Measurements from ENCODE around the gene DENND4B.

DNA sequence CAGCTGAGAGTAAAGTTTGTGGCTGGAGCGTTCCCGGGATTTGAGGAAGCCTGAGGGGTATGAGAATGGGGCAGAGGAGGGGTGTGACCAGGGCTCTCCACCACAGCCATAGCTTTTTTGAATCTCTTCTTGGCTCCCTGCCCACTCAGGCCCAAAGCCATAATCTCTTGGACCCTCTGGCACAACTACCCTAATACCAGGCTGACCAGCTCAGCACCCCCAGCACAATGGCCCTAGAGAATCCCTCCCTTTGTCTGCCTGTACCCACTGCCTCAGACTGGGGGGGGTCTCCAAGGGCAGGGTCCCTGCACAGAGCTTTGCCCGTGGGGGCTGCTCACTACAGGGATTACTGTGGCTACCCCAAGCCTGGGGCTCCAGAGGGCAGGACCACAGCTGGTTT is 7.5 kb downstream of the DENND4B start:
- TF ChIP-seq EZH2 (IDR thresholded peaks at IDR 0.05; ENCODE audit: borderline replicate concordance, low read depth, low read length, poor library complexity, severe bottlenecking): no peak
- TF ChIP-seq, protein P1, sequence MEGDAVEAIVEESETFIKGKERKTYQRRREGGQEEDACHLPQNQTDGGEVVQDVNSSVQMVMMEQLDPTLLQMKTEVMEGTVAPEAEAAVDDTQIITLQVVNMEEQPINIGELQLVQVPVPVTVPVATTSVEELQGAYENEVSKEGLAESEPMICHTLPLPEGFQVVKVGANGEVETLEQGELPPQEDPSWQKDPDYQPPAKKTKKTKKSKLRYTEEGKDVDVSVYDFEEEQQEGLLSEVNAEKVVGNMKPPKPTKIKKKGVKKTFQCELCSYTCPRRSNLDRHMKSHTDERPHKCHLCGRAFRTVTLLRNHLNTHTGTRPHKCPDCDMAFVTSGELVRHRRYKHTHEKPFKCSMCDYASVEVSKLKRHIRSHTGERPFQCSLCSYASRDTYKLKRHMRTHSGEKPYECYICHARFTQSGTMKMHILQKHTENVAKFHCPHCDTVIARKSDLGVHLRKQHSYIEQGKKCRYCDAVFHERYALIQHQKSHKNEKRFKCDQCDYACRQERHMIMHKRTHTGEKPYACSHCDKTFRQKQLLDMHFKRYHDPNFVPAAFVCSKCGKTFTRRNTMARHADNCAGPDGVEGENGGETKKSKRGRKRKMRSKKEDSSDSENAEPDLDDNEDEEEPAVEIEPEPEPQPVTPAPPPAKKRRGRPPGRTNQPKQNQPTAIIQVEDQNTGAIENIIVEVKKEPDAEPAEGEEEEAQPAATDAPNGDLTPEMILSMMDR (conservative IDR thresholded peaks at IDR 0.05; ENCODE audit: low read depth, low read length): no peak

Measured in A673 (cell line).